22Rv1 (cell line): ENCODE data around the gene SS18L1.

Source experiments
- H3K27ac ChIP-seq: fragments of 450-650 bp; 2 replicates; pipeline ENCODE4 v1.5.1; 2017
- ZFX ChIP-seq: fragments of 450-650 bp; IDR thresholded peaks from 2 replicates; pipeline ENCODE4 v1.6.1; 2017; ENCODE audit warnings: antibody characterized with exemption, borderline replicate concordance
- TF ChIP-seq, protein P1 (sequence below): fragments of 450-650 bp; IDR thresholded peaks from 2 replicates; pipeline ENCODE4 v1.5.1; 2017; ENCODE audit warnings: mild to moderate bottlenecking

Gene SS18L1

GRCh38 chr20:62208795-62209755 is 65.5 kb downstream of the SS18L1 start:
- H3K27ac ChIP-seq: no peak overlapping the region
- TF ChIP-seq, protein P1, sequence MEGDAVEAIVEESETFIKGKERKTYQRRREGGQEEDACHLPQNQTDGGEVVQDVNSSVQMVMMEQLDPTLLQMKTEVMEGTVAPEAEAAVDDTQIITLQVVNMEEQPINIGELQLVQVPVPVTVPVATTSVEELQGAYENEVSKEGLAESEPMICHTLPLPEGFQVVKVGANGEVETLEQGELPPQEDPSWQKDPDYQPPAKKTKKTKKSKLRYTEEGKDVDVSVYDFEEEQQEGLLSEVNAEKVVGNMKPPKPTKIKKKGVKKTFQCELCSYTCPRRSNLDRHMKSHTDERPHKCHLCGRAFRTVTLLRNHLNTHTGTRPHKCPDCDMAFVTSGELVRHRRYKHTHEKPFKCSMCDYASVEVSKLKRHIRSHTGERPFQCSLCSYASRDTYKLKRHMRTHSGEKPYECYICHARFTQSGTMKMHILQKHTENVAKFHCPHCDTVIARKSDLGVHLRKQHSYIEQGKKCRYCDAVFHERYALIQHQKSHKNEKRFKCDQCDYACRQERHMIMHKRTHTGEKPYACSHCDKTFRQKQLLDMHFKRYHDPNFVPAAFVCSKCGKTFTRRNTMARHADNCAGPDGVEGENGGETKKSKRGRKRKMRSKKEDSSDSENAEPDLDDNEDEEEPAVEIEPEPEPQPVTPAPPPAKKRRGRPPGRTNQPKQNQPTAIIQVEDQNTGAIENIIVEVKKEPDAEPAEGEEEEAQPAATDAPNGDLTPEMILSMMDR: 0 out of 2 replicates have a peak, but pooled peaks have one; percentile 10
- no peak for TF ChIP-seq ZFX

- TF ChIP-seq, protein P1: no peak
- no peak for TF ChIP-seq ZFX
Measured at GRCh38 chr20:62209850-62210495, 66.4 kb downstream of the SS18L1 start.

GRCh38 chr20:62210496-62210855 is 66.9 kb downstream of the SS18L1 start:
- no peak overlapping the region for H3K27ac ChIP-seq
- TF ChIP-seq ZFX: no peak
- TF ChIP-seq, protein P1: no peak

More at GRCh38 chr20:62209850-62210495, 66.4 kb downstream of the SS18L1 start:
- H3K27ac ChIP-seq: no peak overlapping the region

GRCh38 chr20:62211216-62211615 is 67.6 kb downstream of the SS18L1 start:
- TF ChIP-seq, protein P1: no peak
- no peak for TF ChIP-seq ZFX

DNA sequence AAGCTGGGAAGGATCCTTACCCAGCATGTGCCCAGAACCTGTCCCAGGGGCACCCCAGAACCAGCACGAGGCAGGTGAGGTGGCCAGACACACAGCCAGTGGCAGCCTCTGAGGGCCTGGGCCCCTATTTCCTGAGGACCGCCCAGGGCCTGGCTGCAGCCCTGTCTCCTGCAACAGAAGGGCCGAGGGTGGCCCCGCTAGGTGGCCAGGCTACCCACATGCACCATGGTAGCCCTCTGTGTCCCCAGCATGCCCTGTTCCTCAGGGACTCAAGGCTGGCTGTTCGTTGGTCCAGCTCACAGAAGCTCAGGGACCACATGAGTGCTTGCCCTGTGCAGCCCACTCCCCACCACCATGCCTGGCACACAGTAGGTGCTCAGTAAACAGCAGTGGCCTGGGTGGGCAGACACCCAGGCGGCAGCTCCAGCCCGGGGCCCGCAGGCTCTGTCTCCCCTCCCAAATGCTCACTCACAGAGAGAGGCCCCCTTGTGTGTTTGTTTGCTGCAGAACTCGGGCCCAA is 68.3 kb downstream of the SS18L1 start:
- TF ChIP-seq, protein P1: no peak
- TF ChIP-seq ZFX: no peak
- H3K27ac ChIP-seq: no peak overlapping the region

More at GRCh38 chr20:62211216-62211615, 67.6 kb downstream of the SS18L1 start:
- H3K27ac ChIP-seq: no peak overlapping the region

GRCh38 chr20:62212299-62212698 is 68.7 kb downstream of the SS18L1 start:
- H3K27ac ChIP-seq: no peak overlapping the region
- no peak for TF ChIP-seq ZFX

- no peak for TF ChIP-seq ZFX
- TF ChIP-seq, protein P1: no peak
- H3K27ac ChIP-seq: no peak overlapping the region
Measured at GRCh38 chr20:62214067-62214466, 70.5 kb downstream of the SS18L1 start.
